PFSK-1 (cell line): Measurements from ENCODE around the gene PALLD.

Experiments
- FOXP2 ChIP-seq: optimal IDR thresholded peaks from 2 replicates; pipeline ENCODE3; 2011; ENCODE audit warnings: borderline replicate concordance, control low read depth, inconsistent platforms; ENCODE audit not compliant: insufficient read depth; ENCODE audit errors: extremely low read length, extremely low read depth
- POLR2AphosphoS5 ChIP-seq: IDR thresholded peaks from 2 replicates; pipeline ENCODE4 v1.6.1; 2012; ENCODE audit warnings: low read depth, mild to moderate bottlenecking, control low read depth, low read length, moderate library complexity
- SIN3A ChIP-seq: IDR thresholded peaks from 2 replicates; pipeline ENCODE4 v1.6.1; 2012; ENCODE audit warnings: mild to moderate bottlenecking, low read length, moderate library complexity, borderline replicate concordance; ENCODE audit not compliant: insufficient read depth
- TAF1 ChIP-seq: IDR thresholded peaks from 2 replicates; pipeline ENCODE4 v1.6.1; 2012; ENCODE audit warnings: low read length, control low read depth, borderline replicate concordance; ENCODE audit not compliant: insufficient read depth
- TF ChIP-seq, protein P1 (sequence below), 2 experiments: IDR thresholded peaks; 2 replicates each; pipeline versions ENCODE4 v1.6.1 to v1.8.0; 2011 to 2012; ENCODE audit warnings: low read depth in 2 of 2, low read length in 2 of 2, control low read depth in 1 of 2, inconsistent platforms in 1 of 2, mild to moderate bottlenecking in 1 of 2, moderate library complexity in 1 of 2; ENCODE audit not compliant: insufficient read depth in 1 of 2

Gene PALLD

DNA sequence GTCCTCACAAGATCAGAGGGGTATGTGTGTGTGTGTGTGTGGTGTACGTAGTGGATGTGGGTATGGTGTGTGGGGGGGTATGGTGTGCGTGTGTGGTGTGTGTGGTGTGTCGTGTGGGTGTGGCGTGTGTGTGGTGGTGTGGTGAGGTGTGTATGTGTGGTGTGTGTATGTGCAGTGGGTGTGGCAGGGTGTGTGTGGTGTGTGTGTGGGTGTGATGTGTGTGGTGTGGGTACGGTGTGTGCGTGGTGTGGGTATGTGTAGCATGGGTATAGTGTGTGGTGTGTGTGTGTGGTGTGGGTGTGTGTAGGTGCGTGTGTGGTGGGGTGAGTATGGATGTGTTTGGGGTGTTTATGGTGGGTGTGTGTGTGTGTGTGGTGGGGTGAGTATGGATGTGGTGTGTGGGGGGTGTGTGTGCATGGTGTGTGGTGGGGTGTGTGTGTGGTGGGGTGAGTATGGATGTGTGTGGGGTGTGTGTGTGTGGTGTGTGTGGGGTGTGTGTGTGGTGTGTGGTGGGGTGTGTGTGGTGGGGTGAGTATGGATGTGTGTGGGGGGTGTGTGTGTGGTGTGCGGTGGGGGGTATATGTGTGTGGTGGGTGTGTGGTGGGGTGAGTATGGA lies 182.0 kb downstream of the PALLD start:
- TF ChIP-seq FOXP2, result no peak
- TF ChIP-seq TAF1, result no peak

DNA sequence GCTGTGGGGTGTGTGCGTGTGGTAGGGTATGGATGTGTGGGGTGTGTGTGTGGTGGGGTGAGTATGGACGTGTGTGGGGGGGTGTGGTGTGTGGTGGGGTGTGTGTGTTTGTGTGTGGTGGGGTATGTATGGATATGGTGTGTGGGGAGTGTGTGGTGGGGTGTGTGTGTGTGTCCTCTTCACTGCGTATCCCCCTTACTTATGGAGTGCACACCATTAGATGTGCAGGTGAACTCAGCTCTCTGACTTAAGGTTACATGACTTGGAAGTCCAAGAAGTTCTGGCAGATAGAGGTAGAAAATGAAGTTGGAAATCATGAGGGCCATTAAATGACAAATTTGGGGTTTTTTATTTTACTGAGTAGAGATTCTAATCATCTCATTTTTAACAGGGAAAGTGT lies 182.5 kb downstream of the PALLD start:
- TF ChIP-seq POLR2AphosphoS5 (no peak), TAF1 (no peak), SIN3A (no peak), FOXP2 (no peak)
- TF ChIP-seq, protein P1, sequence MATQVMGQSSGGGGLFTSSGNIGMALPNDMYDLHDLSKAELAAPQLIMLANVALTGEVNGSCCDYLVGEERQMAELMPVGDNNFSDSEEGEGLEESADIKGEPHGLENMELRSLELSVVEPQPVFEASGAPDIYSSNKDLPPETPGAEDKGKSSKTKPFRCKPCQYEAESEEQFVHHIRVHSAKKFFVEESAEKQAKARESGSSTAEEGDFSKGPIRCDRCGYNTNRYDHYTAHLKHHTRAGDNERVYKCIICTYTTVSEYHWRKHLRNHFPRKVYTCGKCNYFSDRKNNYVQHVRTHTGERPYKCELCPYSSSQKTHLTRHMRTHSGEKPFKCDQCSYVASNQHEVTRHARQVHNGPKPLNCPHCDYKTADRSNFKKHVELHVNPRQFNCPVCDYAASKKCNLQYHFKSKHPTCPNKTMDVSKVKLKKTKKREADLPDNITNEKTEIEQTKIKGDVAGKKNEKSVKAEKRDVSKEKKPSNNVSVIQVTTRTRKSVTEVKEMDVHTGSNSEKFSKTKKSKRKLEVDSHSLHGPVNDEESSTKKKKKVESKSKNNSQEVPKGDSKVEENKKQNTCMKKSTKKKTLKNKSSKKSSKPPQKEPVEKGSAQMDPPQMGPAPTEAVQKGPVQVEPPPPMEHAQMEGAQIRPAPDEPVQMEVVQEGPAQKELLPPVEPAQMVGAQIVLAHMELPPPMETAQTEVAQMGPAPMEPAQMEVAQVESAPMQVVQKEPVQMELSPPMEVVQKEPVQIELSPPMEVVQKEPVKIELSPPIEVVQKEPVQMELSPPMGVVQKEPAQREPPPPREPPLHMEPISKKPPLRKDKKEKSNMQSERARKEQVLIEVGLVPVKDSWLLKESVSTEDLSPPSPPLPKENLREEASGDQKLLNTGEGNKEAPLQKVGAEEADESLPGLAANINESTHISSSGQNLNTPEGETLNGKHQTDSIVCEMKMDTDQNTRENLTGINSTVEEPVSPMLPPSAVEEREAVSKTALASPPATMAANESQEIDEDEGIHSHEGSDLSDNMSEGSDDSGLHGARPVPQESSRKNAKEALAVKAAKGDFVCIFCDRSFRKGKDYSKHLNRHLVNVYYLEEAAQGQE (IDR thresholded peaks at IDR 0.05; ENCODE audit: insufficient read depth in 1 of 2, low read depth in 2 of 2, low read length in 2 of 2), result no peak

DNA sequence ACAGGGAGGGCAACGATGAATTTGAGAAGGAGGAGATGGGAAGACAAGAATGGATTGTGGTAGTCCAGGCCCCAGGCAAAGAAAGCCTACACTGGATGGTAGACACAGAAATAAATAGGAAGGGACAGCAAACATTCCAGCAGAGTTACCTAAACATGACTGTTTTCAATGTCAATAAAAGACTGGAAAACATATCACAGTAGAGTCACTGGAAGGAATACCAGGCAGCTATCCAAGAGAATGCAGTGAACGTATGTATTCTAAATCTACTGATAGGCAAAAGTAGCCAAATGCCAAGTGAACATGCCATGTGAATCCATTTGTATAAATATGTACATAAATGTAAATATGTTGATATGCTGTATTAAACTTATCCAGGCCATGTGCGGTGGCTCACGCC lies 183.0 kb downstream of the PALLD start:
- TF ChIP-seq SIN3A (no peak), TAF1 (no peak)

DNA sequence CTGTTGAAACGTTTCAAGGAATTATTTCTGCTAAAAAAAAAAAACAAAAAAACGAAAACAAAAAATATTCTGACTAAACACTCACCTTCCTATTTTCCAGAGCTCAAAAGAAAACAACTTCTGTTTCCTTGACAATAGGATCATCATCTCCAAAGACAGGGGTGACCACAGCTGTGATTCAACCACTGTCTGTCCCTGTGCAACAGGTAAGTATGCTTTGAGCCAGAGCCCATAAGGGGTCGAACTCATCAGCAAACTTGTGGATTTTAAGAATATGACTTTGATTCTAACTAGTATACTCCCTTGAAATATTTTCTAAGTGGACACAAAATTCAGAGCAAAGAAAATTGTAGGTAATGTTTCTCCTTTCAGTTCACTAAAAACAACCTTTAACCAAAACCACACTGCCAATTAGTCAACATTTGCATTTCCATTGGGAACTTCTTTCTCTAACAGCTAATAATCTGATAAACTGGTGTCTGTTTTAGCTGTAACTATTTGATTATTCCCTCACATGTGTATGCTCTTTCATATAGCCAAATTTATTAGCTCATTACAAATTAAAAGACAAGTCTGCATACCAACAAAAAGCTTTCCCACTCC lies 186.1 kb downstream of the PALLD start:
- TF ChIP-seq POLR2AphosphoS5 (no peak), TAF1 (no peak), SIN3A (no peak), FOXP2 (no peak)
- TF ChIP-seq, protein P1 (IDR thresholded peaks at IDR 0.05; ENCODE audit: insufficient read depth in 1 of 2, low read depth in 2 of 2, low read length in 2 of 2), result no peak

DNA sequence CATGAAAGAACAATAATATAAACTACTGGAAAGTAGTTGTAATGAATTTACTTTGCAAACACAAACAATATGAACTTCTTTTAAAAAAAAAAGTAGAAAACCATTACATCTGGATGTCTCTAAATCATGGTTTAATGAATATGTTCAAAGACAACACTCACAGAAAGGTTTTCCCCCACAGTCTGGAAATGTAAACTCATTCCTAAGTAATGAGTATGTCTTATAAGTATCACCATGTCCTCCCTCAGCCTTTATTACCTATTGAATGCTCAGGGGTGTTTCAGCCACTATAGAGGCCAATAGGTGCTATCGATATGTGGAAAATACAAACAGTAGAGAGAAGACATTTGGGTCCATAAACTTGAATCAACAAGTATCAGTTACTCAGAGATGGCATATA lies 186.7 kb downstream of the PALLD start:
- no peak for TF ChIP-seq POLR2AphosphoS5
- TF ChIP-seq FOXP2, result no peak
- no peak for TF ChIP-seq SIN3A
- no peak for TF ChIP-seq TAF1
- TF ChIP-seq, protein P1 (IDR thresholded peaks at IDR 0.05; ENCODE audit: insufficient read depth in 1 of 2, low read depth in 2 of 2, low read length in 2 of 2), result no peak

DNA sequence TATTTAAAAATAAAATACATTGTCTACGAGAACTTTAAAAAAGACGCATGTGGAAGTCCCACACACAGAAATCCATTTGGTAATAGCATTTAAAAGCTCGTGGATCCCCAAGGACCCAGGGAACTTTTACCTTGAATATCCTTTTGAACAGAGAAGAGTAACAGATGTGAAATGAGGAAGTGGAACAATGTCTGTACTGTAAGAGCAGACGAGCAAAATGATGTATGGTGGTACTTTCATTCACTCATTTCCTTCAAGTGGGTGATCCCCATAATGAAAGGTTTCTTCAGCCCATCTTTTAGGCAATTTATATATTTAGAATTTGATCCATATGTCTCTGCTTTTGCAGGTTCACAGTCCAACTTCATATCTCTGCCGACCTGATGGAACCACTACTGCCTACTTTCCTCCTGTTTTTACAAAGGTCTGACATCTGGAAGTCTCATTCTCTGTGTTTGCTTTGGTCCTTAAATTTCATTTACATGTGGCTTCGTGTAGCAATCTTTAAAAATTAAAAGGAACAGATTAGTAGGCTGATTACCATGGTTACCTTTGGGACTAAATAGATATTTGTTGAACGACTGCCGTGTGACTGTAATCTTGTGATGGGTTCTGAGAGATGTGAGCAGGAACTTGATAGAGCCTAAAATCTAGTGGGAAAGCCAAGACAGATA lies 188.4 kb downstream of the PALLD start:
- TF ChIP-seq SIN3A (no peak), FOXP2 (no peak), POLR2AphosphoS5 (no peak), TAF1 (no peak)
- TF ChIP-seq, protein P1 (IDR thresholded peaks at IDR 0.05; ENCODE audit: insufficient read depth in 1 of 2, low read depth in 2 of 2, low read length in 2 of 2), result no peak
